ENCODE data around the gene NFATC2.

DNA sequence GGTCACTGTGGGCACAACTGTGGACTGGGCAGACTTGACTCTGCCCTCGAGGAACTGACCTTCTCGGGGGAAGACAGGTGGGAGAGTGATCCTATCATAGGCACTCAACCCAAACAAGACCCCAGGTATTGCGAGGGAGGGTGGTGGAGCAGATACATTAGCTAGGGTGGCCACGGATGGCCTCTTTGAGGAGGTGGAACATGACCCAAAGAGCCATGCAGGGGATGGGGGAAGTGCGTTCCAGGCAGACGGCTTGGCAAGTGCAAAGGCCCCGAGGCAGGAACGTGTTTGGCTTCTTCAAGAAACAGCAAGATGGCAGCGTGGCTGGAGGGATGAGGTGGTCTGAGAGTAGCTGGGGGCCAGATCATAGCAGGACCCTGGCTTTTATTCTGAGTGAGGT, 167.6 kb downstream of the NFATC2 start:
- TF ChIP-seq, protein P1, sequence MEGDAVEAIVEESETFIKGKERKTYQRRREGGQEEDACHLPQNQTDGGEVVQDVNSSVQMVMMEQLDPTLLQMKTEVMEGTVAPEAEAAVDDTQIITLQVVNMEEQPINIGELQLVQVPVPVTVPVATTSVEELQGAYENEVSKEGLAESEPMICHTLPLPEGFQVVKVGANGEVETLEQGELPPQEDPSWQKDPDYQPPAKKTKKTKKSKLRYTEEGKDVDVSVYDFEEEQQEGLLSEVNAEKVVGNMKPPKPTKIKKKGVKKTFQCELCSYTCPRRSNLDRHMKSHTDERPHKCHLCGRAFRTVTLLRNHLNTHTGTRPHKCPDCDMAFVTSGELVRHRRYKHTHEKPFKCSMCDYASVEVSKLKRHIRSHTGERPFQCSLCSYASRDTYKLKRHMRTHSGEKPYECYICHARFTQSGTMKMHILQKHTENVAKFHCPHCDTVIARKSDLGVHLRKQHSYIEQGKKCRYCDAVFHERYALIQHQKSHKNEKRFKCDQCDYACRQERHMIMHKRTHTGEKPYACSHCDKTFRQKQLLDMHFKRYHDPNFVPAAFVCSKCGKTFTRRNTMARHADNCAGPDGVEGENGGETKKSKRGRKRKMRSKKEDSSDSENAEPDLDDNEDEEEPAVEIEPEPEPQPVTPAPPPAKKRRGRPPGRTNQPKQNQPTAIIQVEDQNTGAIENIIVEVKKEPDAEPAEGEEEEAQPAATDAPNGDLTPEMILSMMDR (IDR thresholded peaks at IDR 0.05; ENCODE audit: low read length): no peak
- TF ChIP-seq EZH2 (IDR thresholded peaks at IDR 0.05; ENCODE audit: borderline replicate concordance, low read length): no peak
